Large intestine (tissue), 12 donors: ENCODE measurements around the gene DDIT4L. TPM values are rescaled to one million over a fixed set of nuclear protein-coding genes. Genes with fewer than 3 reads are reported as not detected.
"Not testable (repeated sequence)": the region's sequence is repeated elsewhere in the genome, so short reads cannot be mapped to it uniquely, and the experiment has no call there.

Experiments
- DNase-seq, 2 donors: peaks; one replicate each; pipeline versions ENCODE4 v3.0.0 to v3.0.0-alpha.2; 2013
- H3K27ac ChIP-seq: one replicate; pipeline ENCODE4 v1.5.1; 2013; ENCODE audit warnings: low read length
- H3K27me3 ChIP-seq: 2 replicates; pipeline ENCODE4 v1.6.1; 2013; ENCODE audit warnings: low read length; ENCODE audit not compliant: control insufficient read depth, insufficient read depth
- H3K36me3 ChIP-seq: 2 replicates; pipeline ENCODE4 v1.6.1; 2013; ENCODE audit warnings: low read length; ENCODE audit not compliant: control insufficient read depth, insufficient read depth
- H3K4me1 ChIP-seq: one replicate; pipeline ENCODE4 v1.6.1; 2013; ENCODE audit warnings: low read length; ENCODE audit not compliant: control insufficient read depth, insufficient read depth
- H3K4me3 ChIP-seq: one replicate; pipeline ENCODE4 v1.5.1; 2013; ENCODE audit warnings: low read length
- H3K9me3 ChIP-seq: one replicate; pipeline ENCODE4 v1.6.1; 2013; ENCODE audit warnings: mild to moderate bottlenecking, low read depth, low read length, moderate library complexity; ENCODE audit not compliant: control insufficient read depth
- WGBS: methylation state at CpG from one replicate; pipeline ENCODE4 v1.1.5; 2013; ENCODE audit warnings: low lambda C conversion rate; ENCODE audit not compliant: insufficient coverage; 5-methylcytosine and 5-hydroxymethylcytosine counted together
- long read RNA-seq, 11 donors: transcript quantifications; one replicate each; lab custom pipeline, GENCODE V29; 2026
- polyA plus RNA-seq: library from polyadenylated mRNA; unstranded; fragments of 120-200 nt; gene quantifications from one replicate; pipeline ENCODE4 v1.2.1, GENCODE V29; 2013

DDIT4L gene, protein sequence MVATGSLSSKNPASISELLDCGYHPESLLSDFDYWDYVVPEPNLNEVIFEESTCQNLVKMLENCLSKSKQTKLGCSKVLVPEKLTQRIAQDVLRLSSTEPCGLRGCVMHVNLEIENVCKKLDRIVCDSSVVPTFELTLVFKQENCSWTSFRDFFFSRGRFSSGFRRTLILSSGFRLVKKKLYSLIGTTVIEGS
- polyA plus RNA-seq: 1.5 TPM
- long read RNA-seq, donor 1, partial matches to known transcripts: 0 of 1 reads
- long read RNA-seq, donor 1, other reads (novel, unspliced or antisense): 0 of 1 reads
- long read RNA-seq, donor 2, partial matches to known transcripts: 0 of 1 reads
- long read RNA-seq, donor 2, other reads (novel, unspliced or antisense): 0 of 1 reads
- long read RNA-seq, donor 3, partial matches to known transcripts: 0 of 1 reads
- long read RNA-seq, donor 3, other reads (novel, unspliced or antisense): 0 of 1 reads
- long read RNA-seq, donor 4: 0 reads
- long read RNA-seq, donor 5, partial matches to known transcripts: 0 of 1 reads
- long read RNA-seq, donor 5, other reads (novel, unspliced or antisense): 0 of 1 reads
- long read RNA-seq, donor 6: 0 reads
- long read RNA-seq, donor 7: 0 reads
- long read RNA-seq, donor 8: 0 reads
- long read RNA-seq, donor 9: 0 reads
- long read RNA-seq, donor 10: 0 reads
- long read RNA-seq, donor 11: 0 reads

DNA sequence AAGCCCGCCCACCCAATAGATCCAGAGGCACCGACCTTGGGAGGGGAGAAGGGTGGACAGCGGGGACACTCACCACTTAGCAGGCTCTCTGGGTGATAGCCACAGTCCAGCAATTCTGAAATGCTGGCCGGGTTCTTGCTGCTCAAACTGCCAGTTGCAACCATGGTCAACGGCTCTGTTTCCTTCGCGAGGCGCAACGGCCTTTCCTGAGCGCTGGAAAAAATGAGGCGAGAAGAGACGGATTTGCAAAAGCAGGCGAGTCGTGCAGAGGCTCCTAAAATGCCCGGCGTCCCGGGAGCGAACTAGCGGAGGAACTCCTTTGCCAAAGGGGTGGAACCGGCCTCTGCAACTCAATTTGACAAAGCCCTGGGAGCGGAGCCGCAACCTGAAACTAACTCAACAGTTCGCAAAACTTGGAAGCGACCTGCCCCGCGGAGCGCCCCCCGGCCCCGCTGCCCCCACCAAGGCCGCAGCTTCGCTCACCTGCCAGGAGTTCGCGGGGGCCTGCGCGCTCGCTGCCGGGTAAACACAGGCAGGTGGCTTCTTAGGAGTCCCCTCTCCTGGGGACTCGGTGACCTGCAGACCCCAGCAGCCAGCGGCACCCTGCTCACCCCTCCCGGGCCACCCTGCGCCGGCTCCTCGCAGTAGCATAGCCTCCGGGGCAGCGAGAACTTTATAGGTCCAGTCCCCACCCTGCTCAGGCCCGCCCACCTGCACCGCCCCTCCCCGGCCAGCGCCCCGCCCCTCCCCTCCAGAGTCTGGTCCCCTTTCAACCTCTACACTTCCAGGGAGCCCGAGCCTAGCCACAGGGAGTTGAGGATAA is at the start of gene DDIT4L:
DDIT4L (minus strand) TSS at position 649 of the 823 bp plus-strand sequence; CDS start at position 164, 485 bp downstream.
- no peak within 1 kb of the TSS for H3K27ac ChIP-seq
- WGBS: no CpG with 5 or more reads among the region's 51 CpGs

DNA sequence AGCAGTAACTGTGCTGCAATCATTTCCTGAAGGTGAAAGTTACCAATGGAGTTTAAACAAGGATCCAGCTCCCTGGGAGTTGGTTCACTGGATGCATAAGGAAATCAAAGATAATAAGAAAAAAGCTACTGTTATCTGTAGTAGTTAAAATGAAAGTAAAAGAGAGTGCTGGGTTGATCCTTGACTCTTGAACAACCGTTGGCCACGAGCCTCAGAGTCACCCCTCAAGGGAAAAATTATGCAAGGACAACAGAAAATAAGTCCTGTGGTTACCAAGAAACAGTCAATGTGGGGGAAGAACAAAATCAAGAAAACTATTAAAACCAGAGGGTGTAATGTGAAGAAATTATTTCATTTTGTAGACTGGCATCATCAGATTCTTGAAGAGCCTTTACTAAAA is 49.7 kb upstream of the DDIT4L start:
- no peaks in the 10 kb centered on the region for H3K27me3 ChIP-seq
- H3K4me1 ChIP-seq: no peaks in the 10 kb centered on the region
- WGBS: 70% methylated on average over 2 of the region's 2 CpGs
- peak in 1 of 2 donors; percentile 8 for DNase-seq
- H3K9me3 ChIP-seq: no peaks in the 10 kb centered on the region
- H3K36me3 ChIP-seq: no peaks in the 10 kb centered on the region
- no peak overlapping the region for H3K27ac ChIP-seq
- no peak overlapping the region for H3K4me3 ChIP-seq

More for the DNA sequence above, at the start of gene DDIT4L:
- peak within 1 kb of the TSS; percentile 52 for H3K4me3 ChIP-seq
- peak; percentile 9 to 48 for DNase-seq
- H3K9me3 ChIP-seq: no peaks in the 10 kb centered on the region
- no peaks in the 10 kb centered on the region for H3K36me3 ChIP-seq
- peaks cover 7% of the 10 kb centered on the region for H3K4me1 ChIP-seq
- peaks cover 16% of the 10 kb centered on the region for H3K27me3 ChIP-seq

DNA sequence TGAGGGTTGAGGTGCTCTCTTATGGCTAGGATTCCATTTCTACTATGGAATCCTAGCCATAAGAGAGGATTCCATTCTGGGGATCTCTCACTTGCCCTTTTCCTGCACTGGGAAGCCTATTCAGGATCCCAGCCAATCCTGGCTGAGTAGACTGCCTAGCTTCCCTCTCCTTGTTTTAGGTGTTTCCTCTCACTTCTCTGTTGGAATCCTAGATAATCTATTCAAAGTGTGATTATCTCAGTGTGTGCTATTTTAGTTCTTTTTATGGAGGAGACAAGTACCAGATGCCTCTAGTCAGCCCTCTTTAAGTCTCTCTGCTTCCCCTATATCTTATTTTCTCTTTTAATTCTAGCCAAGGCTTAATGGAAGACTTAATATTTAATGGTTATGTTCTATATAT is 34.5 kb upstream of the DDIT4L start:
- no peaks in the 10 kb centered on the region for H3K36me3 ChIP-seq
- DNase-seq: no peak
- peaks cover 8% of the 10 kb centered on the region for H3K9me3 ChIP-seq
- no peak overlapping the region for H3K4me3 ChIP-seq
- H3K4me1 ChIP-seq: no peaks in the 10 kb centered on the region
- no peak overlapping the region for H3K27ac ChIP-seq
- no peaks in the 10 kb centered on the region for H3K27me3 ChIP-seq

DNA sequence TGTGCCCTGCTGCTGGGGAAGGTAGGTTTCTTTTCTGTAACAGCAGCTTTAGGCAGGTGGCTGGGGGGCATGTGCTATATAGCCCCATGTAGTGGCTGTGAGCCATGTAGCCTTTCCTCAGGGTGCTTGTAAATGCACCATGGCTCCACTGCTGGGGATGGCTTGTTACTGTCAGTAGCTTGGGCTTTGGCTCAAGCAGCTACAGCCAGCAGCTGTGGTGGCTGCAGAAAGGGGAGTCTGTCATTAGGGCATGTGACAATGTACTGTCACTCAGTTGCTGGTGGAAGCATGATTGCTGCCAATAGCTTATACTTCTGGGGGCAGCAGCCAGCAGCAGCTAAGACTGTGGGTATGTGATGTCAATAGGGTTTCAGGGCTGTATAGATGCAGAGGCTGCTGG is 33.9 kb upstream of the DDIT4L start:
- Histone ChIP-seq H3K27ac (no peak overlapping the region), H3K4me1 (no peaks in the 10 kb centered on the region), H3K27me3 (no peaks in the 10 kb centered on the region), H3K4me3 (no peak overlapping the region), H3K9me3 (peaks cover 8% of the 10 kb centered on the region), H3K36me3 (no peaks in the 10 kb centered on the region)
- no peak for DNase-seq

DNA sequence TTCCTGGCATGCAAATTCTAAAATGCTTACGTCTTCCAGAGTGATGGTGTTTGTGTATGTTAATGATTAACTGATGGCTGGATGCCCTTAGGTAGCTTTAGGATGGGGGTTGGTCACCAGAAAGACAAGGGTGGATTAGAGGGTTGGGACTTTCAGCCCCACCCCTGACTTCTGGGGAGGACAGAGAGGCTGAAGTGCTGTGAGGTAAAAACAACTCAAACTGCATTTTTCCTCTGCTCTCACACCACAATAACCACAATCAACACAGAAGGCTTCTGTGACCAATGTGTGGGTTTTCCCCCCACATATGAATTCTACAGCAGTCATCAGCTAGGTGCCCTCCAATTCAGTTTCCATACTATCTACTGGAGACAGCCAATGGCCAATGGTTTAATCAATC is 18.7 kb upstream of the DDIT4L start:
- Histone ChIP-seq H3K27ac (no peak overlapping the region), H3K4me1 (no peaks in the 10 kb centered on the region), H3K36me3 (no peaks in the 10 kb centered on the region), H3K4me3 (no peak overlapping the region), H3K27me3 (no peaks in the 10 kb centered on the region), H3K9me3 (no peaks in the 10 kb centered on the region)
- WGBS: no CpG with 5 or more reads among the region's 1 CpG
- DNase-seq: no peak

DNA sequence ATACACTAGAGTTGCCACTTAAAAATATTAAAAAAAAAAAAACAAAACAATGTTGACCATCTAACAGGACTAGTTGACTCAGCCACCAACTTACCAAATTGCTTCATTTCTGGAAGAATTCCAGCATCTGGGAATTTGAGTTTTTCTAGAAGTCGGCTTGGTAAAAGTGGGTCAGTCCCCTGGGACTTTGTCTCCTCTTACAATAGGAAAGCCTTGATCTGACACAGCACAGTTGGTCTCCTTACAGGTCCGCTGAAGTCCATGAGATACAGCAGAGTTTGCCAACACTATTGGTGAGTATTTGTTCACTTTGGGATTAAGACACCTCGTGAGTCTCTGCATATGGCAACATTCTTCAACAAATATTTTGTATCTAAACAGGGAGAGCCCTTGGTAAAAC is 18.2 kb upstream of the DDIT4L start:
- no peaks in the 10 kb centered on the region for H3K4me1 ChIP-seq
- H3K9me3 ChIP-seq: no peaks in the 10 kb centered on the region
- no CpG with 5 or more reads among the region's 3 CpGs for WGBS
- no peak overlapping the region for H3K27ac ChIP-seq
- H3K27me3 ChIP-seq: no peaks in the 10 kb centered on the region
- H3K36me3 ChIP-seq: no peaks in the 10 kb centered on the region
- no peak for DNase-seq
- no peak overlapping the region for H3K4me3 ChIP-seq

DNA sequence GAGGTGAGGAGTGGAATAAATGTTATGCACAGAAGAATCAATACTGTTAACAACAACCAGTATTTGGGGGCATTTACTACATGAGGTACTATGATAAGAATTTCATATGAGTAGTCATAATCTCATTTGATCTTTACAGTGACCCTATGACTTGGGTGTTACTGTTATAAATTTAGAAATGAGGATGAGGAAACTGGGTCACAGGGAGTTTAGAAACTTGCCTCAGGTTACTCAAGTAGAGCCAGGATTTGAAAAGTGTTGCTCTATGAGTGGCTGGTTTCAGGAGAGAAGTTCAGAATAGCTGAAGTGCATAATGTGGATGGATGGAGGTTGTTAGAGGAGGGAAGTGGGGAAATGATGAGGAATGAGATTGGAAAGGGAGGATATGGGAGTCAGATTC is 16.6 kb upstream of the DDIT4L start:
- DNase-seq: no peak
- H3K4me1 ChIP-seq: no peaks in the 10 kb centered on the region
- no peaks in the 10 kb centered on the region for H3K9me3 ChIP-seq
- H3K4me3 ChIP-seq: no peak overlapping the region
- no peak overlapping the region for H3K27ac ChIP-seq
- H3K27me3 ChIP-seq: no peaks in the 10 kb centered on the region
- no peaks in the 10 kb centered on the region for H3K36me3 ChIP-seq

DNA sequence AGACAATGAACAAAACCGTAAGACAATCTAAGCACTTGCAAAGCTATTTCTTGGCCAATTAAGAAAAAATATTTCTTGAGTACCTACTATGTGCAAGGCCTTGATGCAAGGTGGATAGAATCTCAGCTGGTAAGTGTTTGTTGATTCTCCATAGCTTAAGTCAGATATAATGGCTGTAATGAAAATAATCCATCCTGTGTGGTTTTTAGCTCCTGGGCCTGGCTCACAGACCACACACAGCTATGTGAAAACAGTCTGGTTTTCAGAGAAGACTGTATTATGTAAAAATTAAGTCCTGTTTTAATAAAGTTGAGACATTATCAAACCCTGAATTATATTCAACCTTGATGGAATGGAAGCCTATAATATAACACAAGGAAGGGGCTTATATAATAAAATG is 7.8 kb upstream of the DDIT4L start:
- H3K27ac ChIP-seq: no peak overlapping the region
- no peaks in the 10 kb centered on the region for H3K27me3 ChIP-seq
- H3K4me3 ChIP-seq: no peak overlapping the region
- DNase-seq: no peak
- no peaks in the 10 kb centered on the region for H3K36me3 ChIP-seq
- H3K4me1 ChIP-seq: no peaks in the 10 kb centered on the region
- H3K9me3 ChIP-seq: peaks cover 4% of the 10 kb centered on the region
- WGBS: no CpG with 5 or more reads among the region's 1 CpG

DNA sequence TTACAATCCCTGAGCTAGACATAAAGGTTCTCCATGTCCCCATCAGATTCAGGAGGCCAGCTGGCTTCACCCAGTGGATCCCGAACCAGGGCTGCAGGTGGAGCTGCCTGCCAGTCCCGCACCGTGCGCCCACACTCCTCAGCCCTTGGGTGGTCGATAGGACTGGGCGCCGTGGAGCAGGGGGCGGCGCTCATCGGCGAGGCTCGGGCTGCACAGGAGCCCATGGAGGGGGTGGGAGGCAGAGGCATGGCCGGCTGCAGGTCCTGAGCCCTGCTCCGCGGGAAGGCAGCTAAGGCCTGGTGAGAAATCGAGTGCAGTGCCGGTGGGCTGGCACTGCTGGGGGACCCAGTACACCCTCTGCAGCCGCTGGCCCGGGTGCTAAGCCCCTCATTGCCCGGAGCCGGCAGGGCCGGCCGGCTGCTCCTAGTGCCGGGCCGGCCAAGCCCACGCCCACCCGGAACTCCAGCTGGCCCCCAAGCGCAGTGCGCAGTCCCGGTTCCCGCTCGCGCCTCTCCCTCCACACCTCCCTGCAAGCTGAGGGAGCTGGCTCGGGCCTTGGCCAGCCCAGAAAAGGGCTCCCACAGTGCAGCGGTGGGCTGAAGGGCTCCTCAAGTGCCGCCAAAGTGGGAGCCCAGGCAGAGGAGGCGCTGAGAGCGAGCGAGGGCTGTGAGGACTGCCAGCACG is 6.3 kb upstream of the DDIT4L start:
- DNase-seq, H3K27ac ChIP-seq, H3K4me1 ChIP-seq, H3K4me3 ChIP-seq, H3K9me3 ChIP-seq, H3K27me3 ChIP-seq, H3K36me3 ChIP-seq: not testable (repeated sequence)
- WGBS: no CpG with 5 or more reads among the region's 40 CpGs
